Measurements from ENCODE around the gene ZNF324.
A peak's percentile ranks its signal among the peaks of the same experiment; 100 is the strongest.

DNA sequence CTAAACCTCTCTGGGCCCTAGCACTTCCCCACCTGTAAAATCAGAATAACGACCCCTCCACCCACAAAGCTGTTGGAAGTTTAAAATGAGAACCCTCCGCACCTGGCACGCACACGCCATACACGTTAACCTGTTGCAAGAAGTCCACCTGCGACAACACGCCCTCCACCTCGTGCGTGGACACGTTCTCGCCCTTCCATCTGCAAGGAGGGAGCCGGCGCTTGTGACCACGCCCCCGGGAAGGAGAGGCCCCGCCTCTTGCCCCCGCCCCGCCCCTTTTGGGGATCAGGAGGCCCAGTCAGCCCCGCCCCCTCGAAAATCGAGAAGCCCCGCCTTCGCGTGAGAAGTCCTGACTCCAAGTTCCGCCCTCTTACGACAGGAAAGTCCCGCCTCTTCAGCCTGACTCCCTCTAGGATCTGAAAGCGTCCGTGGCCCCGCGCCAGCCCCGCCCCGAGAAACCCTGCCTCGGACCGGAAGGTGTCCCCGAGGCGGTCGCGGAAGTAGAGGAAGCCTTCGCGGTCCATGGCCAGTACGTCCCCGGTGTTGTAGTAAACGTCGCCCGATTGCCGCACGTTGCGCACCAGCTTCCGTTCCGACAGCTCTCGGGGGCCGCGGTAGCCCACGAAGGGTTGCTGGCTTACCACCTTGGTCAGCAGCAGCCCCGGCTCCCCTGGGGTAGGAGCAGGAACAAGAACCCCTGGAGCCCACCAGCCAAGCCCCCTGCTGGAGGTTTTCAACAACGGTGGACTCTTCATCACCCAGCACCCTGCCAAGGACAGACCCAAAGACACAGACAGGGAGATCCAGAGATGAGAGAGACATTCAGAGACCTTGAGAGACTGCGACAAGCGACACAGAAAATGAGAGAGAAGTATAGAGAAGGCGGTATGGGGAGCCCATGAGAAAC lies 32.4 kb downstream of the ZNF324 start:
- TF ChIP-seq ZNF239 (CRISPR knock-in tag; IDR thresholded peaks at IDR 0.05) (peak; percentile 46; the same call in 1 of the 2 replicates), KDM1A (IDR thresholded peaks at IDR 0.05) (no peak), TBP (optimal IDR thresholded peaks at IDR 0.05; ENCODE audit: low read depth, low read length) (peak; percentile 89), CEBPG (CRISPR knock-in tag; IDR thresholded peaks at IDR 0.05) (peak; percentile 70), CEBPG (tag; conservative IDR thresholded peaks at IDR 0.05 in 1 of 2, IDR thresholded peaks at IDR 0.05 in 1 of 2) (no peak), CHD2 (IDR thresholded peaks at IDR 0.05; ENCODE audit: low read depth, low read length) (peak; percentile 32; the same call in 1 of the 2 replicates), MAFF (IDR thresholded peaks at IDR 0.05; ENCODE audit: low read length) (no peak), SRSF9 (IDR thresholded peaks at IDR 0.05; ENCODE audit: borderline replicate concordance, low read depth, low read length) (no peak), SMC3 (conservative IDR thresholded peaks at IDR 0.05; ENCODE audit: insufficient read depth, low read depth, low read length) (peak; percentile 38; the same call in 1 of the 2 replicates), ZNF75A (CRISPR knock-in tag; IDR thresholded peaks at IDR 0.05) (no peak), EP300 (IDR thresholded peaks at IDR 0.05; ENCODE audit: low read length) (peak; percentile 59), ZNF274 (IDR thresholded peaks at IDR 0.05; ENCODE audit: borderline replicate concordance, low read depth, low read length) (no peak), BRCA1 (IDR thresholded peaks at IDR 0.05) (no peak), BRCA1 (CRISPR knock-in tag; IDR thresholded peaks at IDR 0.05) (no peak), ZNF282 (CRISPR knock-in tag; IDR thresholded peaks at IDR 0.05) (no peak)
- TF ChIP-seq, protein P1, sequence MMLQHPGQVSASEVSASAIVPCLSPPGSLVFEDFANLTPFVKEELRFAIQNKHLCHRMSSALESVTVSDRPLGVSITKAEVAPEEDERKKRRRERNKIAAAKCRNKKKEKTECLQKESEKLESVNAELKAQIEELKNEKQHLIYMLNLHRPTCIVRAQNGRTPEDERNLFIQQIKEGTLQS (IDR thresholded peaks at IDR 0.05): no peak; the same call in 1 of the 2 replicates
- TF ChIP-seq, protein P1 (CRISPR knock-in tag; conservative IDR thresholded peaks at IDR 0.05): no peak; the same call in 1 of the 2 replicates

Data from K562 (cell line).